GM21528 (cell line): ENCODE data around the gene FANCC.

Source experiments
- ATAC-seq: cut with Tn5 transposase; IDR thresholded peaks from one replicate; pipeline ENCODE4 v1.9.1; 2021; ENCODE audit warnings: mild to moderate bottlenecking, moderate library complexity; ENCODE audit not compliant: unreplicated experiment, low FRiP score

The FANCC gene

DNA sequence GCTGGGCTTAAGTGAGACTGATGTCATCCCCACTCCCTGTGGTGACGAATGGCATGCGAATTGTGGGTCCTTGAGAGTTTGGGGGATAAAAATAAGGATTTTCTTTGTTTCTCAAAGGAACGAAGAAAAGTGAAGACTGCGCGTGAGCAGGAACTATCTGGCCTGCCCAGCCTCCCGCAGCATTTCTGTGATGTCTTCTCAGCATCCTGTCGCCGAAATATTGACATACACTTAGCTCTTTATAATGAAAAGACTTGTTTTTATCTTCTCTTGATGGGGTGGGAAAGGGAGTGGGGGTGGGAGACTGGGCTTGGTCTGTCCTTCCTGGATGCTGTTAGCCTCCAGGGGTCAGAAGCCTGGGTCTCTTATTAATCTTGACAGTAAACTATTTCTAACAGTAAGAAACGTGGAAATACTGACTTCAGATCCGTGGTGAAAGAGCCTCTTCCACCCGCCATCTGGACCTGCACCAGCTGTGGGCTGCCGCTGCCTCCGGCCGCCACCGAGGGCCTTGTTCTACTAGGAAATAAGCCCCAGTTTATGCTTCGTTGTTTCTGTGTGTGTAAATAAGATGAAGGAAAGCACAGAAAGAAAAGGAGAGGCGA lies 239.6 kb downstream of the FANCC start:
- no peak for ATAC-seq

DNA sequence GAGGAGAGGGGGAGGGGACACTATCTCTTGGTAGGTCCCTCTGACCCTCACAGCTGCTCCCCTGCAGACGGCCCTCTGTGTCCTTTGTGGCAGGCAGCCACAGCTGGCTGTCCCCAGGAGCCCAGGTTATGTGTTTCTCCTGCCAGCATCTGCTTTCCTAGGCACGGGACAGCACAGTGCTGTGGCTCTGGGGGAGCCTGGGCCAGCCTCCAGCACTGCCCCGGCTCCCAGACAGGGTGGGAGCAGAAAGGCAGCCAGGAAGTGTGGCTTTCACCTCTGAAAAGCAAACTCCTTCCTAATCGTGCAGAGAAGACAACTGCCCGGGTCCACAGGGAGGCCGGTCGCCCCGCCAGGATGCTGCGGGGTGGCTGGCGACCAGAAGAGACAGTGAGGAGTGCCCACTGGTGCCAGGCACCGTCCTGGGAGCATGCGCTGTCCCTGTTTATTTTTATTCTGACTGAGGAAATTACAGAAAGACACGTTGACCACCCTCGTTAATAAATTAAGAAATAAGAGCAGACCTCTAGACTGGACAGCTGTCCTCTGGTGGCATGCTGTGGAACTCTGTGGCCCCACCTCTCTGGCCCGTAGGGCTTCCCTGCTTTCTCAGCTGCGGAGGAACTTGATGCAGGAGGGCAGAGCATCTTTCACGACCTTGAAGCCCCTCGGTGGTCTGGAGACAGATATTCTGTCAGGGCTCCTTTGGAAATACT lies 240.3 kb downstream of the FANCC start:
- ATAC-seq = no peak

DNA sequence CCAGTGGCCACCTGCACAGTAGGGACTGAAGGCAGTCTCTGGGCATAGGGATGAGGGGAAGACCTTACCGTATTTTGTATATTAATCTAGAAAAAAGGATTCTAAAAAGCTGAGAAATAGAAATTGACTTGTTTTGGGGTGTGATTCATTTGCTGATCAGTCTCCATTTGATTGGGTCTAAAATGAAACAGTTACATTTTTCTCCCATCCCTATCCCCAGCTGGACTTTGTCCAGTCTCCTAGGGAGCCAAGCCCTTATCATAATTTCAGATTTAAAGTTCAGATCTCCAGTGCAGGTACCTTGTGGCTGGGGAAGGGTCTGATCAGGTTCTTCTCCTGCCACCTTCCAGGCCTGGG lies 240.8 kb downstream of the FANCC start:
- ATAC-seq = no peak

DNA sequence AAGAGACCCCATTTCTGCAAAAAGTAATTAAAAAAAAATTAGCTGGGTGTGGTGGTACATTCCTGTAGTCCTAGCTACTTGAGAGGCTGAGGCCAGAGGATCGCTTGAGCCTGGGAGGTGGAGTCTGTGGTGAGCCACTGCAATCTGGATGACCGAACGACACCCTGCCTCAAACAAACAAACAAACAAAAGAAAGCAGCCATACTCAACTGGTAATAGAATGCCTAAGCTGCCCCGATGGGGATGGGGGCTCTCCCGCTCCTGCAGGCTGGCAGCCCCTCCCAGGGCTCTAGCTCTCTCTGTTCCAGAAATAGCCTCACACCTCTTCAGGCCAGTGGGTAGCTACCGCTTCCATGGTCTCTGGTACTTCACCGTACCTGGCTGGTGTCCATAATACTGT lies 241.8 kb downstream of the FANCC start:
- no peak for ATAC-seq

DNA sequence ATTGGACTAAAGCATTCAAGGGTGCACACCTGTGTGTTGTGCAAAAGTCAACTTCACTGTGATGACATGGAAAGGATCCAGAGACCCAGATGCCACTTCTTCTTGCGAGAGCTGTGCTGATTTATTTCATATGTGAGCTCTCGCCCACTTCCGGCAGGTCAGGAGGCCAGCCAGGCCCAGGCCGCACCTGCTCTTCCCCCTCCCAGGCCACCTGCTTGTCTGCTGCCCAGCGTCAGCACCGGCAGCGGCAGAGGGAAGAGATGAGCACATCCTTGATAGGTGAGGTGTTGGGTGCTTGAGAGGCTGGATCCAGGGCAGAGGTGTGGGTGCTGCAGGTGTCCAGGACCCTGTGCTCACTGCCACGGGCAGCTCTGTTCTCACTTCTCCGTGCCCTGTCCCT lies 242.9 kb downstream of the FANCC start:
- ATAC-seq = no peak

DNA sequence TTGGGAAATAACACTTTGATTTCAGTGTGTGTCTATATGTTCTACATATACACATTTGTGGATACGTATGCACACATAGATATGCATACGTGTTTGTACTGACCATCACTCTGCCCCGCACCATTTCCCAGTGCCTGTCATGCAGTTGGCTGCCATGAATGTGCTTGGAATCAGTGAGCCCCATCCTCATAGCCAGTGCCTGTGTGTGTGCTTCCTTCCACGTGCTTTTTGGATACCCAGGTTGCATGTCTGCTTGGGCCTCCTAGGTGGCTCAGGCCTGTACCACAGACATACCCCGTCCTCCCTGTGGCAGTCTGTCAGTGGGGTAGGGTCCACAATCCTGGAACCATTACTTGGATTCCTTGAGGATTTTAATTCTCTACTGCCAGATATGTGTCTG lies 243.6 kb downstream of the FANCC start:
- ATAC-seq = no peak

DNA sequence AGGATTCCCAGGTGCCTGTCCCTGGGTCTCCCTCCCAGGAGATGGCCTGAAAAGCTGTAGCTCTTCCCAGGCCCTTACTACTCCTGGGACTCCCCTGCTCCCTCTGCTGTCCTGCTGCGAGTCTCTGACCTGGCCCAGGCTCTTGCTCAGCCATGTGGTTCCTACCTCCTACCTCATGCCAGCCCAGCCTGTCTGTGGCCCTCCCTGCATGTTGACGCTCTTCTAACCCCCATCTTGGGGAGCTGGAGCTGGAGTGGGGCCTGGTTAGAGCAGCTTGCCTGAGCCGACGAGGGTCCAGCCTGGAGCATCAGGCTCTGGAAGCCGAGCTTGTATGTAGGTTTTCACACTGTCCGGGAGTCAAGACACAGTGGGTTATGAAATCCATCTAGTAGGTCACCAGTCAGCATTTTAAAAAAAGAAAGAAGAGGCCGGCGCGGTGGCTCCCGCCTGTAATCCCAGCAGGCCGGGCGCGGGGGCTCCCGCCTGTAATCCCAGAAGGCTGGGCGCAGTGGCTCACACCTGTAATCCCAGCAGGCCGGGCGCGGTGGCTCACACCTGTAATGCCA lies 244.4 kb downstream of the FANCC start:
- ATAC-seq = no peak

DNA sequence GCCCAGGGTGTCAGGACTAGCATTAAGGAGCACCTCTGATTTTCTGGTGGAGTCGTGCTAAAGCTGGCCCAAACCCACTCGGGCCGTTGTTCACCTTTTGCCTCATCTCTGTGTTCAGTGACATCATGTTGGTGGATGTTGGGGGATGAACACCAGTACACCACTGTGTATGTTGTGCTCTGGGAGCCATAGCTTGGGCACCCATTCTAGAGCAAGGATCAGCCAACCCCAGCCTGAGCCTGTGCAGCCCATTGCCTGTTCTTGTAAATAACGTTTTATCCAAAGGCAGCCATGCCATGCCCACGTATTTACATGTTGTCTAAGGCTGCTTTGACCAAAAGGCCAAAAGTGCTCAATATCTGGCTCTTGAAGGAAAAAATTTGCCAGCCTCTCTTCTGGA lies 245.6 kb downstream of the FANCC start:
- ATAC-seq = no peak

DNA sequence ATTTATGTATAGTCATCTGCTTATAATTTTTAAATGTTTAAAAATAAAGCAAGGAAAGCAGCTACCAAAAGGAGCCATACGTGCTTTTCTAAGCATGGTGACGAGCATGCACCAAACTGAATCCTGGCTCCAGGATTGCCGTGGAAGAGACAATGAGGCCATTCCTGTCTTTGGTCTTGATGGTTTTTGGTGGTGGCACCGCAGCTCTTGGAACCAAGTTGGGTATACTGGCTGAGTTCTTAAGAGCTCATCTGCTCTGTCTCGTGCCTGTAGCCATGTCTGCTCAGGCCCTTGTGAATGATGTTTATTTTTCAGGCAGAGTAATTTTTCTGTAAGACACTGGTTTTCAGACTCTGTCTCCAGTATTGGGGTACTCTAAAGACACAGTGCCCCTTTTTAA lies 246.1 kb downstream of the FANCC start:
- no peak for ATAC-seq

DNA sequence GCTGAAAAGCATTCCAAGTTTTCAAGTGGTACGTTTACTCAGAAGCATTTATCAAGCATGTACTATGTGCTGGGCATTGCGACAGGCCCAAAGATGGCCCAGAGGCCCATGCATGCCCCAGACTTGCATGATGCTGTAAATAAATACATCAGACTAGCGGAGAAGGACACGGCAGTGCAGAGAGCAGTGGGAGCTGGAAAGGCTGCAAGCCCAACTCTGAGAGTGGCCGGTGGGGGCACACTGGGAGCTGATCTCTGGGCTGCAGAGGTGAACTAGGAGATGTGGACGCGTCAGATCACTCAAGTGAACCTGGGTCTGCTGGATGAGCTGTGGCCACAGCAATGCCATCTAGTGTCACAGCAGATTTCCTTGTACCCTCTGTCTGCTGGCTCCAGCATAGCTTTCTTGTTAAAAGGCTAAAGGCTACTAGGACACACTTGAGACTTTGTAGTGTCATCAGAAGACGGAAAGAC lies 246.9 kb downstream of the FANCC start:
- ATAC-seq = no peak

DNA sequence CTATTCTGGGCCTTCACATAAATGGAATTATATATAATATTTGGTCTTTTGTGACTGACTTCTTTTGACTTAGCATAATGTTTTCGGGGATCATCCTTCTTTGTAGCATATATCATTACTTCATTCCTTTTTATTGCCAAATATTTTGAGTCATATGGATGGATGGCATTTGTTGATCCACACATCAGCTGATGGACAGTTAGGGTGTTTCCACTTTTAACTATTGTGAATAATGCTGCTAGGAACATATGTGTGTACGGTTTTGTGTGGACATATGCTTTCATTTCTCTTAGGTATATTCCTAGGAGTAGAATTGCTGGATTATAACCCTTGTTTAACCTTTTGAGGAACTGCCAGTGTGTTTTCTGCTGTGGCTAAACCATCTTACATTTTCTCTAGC lies 249.6 kb downstream of the FANCC start:
- no peak for ATAC-seq

DNA sequence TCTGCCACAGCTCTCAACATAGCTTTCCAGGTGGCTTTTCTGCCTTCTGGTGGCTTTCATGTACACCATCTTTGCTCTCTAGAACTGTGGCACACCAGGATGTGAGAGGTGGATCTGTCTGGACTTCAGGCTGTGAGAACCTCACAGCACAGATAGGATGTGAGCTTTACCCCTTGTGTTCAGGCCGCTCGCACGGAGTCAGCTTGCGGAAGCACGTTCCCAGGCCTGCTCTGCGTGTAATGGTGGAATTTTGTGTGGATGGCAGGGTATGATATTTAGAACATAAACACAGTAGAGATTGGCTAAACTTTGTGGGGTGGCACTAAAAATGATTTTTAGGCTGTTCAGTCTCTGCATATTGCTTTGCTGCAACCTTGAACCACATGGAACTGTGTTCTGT lies 250.5 kb downstream of the FANCC start:
- ATAC-seq = no peak

DNA sequence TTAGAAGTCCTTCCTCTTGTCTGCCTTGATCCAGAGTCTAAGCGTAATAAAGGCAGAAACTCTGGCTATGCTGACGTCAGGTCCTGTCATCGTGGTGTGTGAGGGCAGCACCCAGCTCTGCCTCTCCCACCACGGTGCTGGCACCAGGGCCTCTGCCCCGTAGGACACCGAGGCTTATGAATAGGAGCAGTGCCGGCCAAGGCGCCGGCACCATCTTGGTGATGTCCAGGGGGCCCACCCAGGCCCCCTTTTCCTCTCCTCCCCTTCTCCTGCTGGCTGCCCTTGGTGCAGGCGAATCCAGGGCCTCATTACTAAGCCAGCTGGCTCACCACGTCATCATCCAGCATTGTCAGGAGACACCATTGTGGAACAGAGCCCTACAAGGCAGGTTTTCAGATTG lies 252.3 kb downstream of the FANCC start:
- no peak for ATAC-seq

DNA sequence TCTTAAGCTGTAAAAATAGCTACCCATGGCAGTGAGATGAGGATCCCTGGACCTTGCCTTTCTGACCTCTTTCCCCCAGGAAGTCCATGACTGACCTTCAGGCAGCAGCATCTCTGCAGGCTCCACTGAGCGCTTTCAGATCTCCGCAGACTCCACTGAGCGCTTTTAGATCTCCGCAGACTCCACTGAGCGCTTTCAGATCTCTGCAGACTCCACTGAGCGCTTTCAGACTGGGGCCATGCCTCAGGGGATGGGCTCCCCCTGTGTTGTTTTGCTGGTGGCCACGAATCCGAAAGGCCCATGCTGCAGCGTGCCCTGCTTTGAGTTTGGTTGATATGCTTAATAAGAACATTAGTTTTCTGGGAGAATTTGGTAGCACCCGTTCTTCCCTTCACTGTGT lies 254.2 kb downstream of the FANCC start:
- no peak for ATAC-seq

DNA sequence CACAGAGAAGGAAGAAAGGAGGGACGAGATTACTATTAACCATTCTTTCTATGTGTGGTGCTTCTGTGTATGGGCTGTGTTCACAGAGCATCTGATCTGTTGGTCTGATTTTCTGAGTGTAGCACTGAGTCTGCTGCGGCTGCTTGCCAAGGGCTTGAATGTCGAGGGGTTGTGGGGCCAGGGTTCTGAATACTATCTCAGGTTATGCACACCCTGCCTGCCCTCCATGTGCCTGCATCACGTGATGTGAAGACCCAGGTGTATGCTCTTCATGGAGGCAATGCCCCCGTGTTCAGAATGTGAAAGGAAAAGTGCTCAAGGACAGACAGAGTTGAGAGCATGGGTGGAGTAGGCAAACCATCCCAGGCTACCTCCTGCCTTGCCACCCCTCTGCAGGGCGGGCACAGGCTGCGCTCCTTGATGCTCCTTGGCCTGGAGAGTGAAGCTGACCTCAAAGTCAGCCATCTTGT lies 254.9 kb downstream of the FANCC start:
- ATAC-seq = no peak

DNA sequence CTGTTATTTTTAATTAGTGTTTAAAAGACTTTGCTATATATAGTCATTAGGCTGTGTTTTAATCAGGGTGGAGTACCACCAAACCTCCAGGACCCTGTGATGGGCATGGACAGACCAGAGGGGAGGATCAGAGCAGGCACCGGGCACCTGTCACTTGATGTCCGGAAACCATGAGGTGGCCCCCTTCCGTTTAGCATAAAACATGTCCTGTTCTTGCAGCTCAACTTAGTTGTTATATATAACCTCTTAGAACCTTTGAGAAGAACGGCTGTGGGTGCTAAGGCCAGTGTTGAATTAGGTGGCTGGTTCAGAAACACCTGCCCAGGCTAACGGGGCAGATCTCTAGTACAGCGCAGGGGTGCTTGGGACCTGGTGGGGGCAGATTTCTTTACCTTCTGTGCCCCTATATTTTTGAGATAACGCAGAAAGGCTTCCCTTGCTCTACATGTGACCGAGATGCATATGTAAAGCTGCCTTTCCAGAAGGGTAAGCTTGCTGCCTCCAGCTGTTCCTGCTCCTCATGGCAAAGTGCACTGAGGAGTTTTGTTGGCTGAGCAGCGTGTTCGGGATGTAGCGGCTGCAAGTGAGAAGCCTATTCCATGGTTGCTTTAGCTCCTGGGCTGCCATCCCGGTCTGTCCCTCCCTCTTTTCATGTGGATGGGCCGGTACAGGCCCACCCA lies 255.5 kb downstream of the FANCC start:
- no peak for ATAC-seq

DNA sequence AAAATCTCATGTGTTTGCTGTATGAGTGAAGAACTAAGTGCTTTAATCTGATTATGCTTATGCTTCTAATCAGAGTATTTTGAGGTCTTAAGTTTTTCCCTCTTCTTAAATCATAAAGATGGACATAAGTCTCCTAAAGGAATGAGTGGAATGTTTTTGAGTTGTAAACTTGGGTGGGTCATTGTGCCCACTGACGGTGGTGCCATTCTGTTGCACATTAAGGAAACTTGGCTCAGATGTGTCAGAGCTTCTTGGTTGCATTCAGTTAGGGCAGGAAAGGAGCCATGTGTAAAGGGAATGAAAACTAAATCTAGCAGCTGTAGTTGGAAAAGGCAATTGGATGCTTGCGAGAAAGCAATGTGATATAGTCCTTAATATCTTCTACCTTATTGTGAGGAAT lies 256.6 kb downstream of the FANCC start:
- no peak for ATAC-seq

DNA sequence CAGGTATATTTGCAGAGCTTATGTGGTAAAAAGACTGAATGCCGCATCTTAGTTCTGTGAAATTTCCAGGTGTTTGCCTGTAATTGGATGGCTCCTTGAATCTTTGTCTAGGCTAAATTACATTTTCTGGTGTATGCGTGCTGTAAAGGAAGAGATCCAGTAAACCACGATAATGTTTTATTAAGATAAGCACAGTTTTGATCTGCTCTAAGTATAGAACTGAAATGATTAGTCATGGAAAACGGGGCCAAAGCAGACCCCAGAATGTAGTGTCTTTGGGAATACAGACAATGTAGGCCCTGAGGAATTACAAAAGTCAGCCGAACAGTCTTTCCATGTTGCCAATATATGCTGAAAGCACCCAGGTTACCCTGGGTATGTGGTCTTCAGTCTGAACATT lies 257.3 kb downstream of the FANCC start:
- ATAC-seq = no peak

DNA sequence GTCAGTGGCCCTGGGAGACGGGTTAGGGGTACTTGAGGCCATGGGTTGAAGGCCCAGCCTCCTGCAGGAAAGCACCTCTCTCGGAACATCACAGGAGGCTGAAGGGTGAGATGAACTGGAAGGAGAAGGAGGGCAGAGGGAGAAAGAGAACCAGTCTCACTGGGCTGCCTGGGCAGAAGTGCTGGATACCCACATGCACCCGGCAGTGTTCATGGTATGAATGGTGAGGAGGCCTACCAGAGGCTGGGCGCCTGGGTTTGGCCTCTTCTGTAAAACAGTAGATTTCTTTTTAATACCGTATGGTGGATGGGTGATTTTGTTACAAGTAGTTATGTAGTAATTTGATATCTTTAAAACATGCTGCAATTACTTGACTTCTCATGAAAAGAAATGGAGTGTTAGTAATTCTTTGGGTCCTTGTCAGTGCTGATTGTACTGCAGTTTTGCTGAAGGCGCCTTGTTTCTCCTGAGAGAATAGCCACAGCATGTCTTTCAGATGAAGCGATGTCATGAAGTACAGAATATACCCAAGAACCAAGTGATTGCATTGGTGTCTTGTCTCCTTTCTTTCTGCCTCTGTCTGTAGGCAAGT lies 258.6 kb downstream of the FANCC start:
- no peak for ATAC-seq

DNA sequence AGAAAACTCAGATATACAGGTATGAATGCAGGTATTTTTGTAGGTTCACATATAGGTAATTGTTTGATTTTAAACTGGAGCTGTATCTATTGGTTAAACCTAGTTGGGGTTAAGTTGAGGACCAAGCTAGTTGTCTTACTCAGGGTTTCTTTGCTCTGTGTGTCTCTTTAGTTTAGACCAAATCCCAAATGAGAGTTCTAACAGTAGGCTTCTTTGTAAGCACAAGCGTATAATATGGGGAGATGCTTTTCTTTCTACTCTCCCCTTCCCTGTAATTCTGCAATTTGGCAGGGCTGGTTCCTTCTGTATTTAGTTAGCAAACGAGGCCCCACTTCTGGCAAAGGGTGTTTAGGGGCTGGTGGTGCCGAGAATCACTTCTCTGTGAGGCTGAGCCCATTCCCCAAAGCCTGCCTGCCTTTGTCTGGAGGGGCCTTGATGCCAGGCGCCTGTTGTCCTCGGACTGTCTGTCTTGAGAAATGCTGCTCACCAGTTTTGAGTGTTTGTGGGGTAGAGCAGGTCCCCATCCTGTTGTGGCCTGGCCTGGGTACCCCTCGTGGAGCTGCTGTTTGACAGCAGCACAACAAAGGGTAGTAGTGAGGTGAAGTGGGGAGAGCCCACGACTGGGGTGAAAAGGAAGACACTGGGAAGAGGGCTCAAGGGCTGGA lies 259.3 kb downstream of the FANCC start:
- no peak for ATAC-seq

DNA sequence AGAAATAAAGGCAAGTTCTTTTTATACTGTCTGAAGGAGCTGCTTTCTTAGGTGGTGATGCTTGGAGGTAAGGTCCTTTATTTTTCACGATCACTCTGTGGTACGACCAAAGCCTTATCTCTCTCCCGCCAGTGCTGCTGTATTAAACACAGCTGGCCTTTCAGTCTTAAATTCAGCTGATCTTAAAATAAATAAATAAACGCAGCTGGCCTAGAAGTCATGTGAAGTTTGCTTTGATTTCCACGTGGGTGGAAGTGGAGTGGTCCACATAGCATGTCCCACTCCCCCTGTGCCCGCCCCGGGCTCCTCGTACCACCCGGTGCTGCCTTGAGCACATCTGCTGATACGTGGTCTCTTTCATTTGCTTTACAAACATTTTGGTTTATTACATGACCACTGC lies 260.4 kb downstream of the FANCC start:
- no peak for ATAC-seq
